H9 (cell line): Measurements from ENCODE around the gene DENND4B. TPM values are rescaled to one million over a fixed set of nuclear protein-coding genes. Genes with fewer than 3 reads are reported as not detected.

Experiments
- DNase-seq: peaks from one replicate; pipeline ENCODE4 v3.0.0-alpha.2; 2017
- H2AFZ ChIP-seq: one replicate; pipeline ENCODE4 v1.6.1; 2013; ENCODE audit warnings: mild to moderate bottlenecking, low read length, control low read depth, moderate library complexity
- H2AK5ac ChIP-seq: 2 replicates; pipeline ENCODE4 v1.6.1; 2013; ENCODE audit warnings: low read length, control low read depth, mixed read lengths; ENCODE audit not compliant: insufficient read length
- H2BK120ac ChIP-seq: one replicate; pipeline ENCODE4 v1.6.1; 2013; ENCODE audit warnings: low read depth, mild to moderate bottlenecking, low read length, control low read depth, inconsistent platforms; ENCODE audit not compliant: poor library complexity, severe bottlenecking
- H2BK12ac ChIP-seq: 2 replicates; pipeline ENCODE4 v1.6.1; 2013; ENCODE audit warnings: low read length, control low read depth, mixed read lengths, low read depth; ENCODE audit not compliant: insufficient read length
- H2BK15ac ChIP-seq: 2 replicates; pipeline ENCODE4 v1.6.1; 2013; ENCODE audit warnings: low read depth, low read length, control low read depth
- H2BK20ac ChIP-seq: one replicate; pipeline ENCODE4 v1.6.1; 2013; ENCODE audit warnings: low read depth, mild to moderate bottlenecking, low read length, control low read depth, inconsistent platforms; ENCODE audit not compliant: poor library complexity, severe bottlenecking
- H2BK5ac ChIP-seq: 2 replicates; pipeline ENCODE4 v1.6.1; 2013; ENCODE audit warnings: low read length, control low read depth, mixed read lengths; ENCODE audit not compliant: insufficient read length
- H3K14ac ChIP-seq: 2 replicates; pipeline ENCODE4 v1.6.1; 2013; ENCODE audit warnings: low read length, control low read depth; ENCODE audit not compliant: insufficient read depth
- H3K18ac ChIP-seq: 2 replicates; pipeline ENCODE4 v1.6.1; 2013; ENCODE audit warnings: low read depth, mild to moderate bottlenecking, mixed read lengths, low read length, control low read depth; ENCODE audit not compliant: insufficient read length
- H3K23ac ChIP-seq: 2 replicates; pipeline ENCODE4 v1.6.1; 2013; ENCODE audit warnings: low read length, control low read depth, mixed read lengths, low read depth; ENCODE audit not compliant: insufficient read length
- H3K23me2 ChIP-seq: 2 replicates; pipeline ENCODE4 v1.6.1; 2013; ENCODE audit warnings: low read depth, mild to moderate bottlenecking, mixed read lengths, low read length, control low read depth; ENCODE audit not compliant: insufficient read length, poor library complexity, severe bottlenecking
- H3K27ac ChIP-seq: 2 replicates; pipeline ENCODE4 v1.5.1; 2013; ENCODE audit warnings: low read length, control low read depth, mixed read lengths, low read depth; ENCODE audit not compliant: insufficient read length
- H3K27me3 ChIP-seq: 2 replicates; pipeline ENCODE4 v1.6.1; 2013; ENCODE audit warnings: low read length, control low read depth, inconsistent platforms; ENCODE audit not compliant: insufficient read depth
- H3K4ac ChIP-seq: 2 replicates; pipeline ENCODE4 v1.6.1; 2013; ENCODE audit warnings: low read depth, mild to moderate bottlenecking, control low read depth, inconsistent platforms, low read length, moderate library complexity
- H3K4me1 ChIP-seq: 2 replicates; pipeline ENCODE4 v1.6.1; 2013; ENCODE audit warnings: low read length, control low read depth, inconsistent platforms; ENCODE audit not compliant: insufficient read depth
- H3K4me2 ChIP-seq: 2 replicates; pipeline ENCODE4 v1.6.1; 2013; ENCODE audit warnings: low read length, control low read depth, mixed read lengths; ENCODE audit not compliant: insufficient read length, insufficient read depth
- H3K56ac ChIP-seq: 2 replicates; pipeline ENCODE4 v1.6.1; 2013; ENCODE audit warnings: low read depth, mild to moderate bottlenecking, mixed read lengths, low read length, control low read depth; ENCODE audit not compliant: insufficient read length
- H3K79me1 ChIP-seq: 2 replicates; pipeline ENCODE4 v1.6.1; 2013; ENCODE audit warnings: low read depth, mild to moderate bottlenecking, moderate library complexity, low read length, control low read depth, inconsistent platforms; ENCODE audit not compliant: insufficient read depth, poor library complexity, severe bottlenecking
- H3K79me2 ChIP-seq: 2 replicates; pipeline ENCODE4 v1.6.1; 2013; ENCODE audit warnings: low read length, control low read depth, inconsistent platforms; ENCODE audit not compliant: insufficient read depth
- H3K9ac ChIP-seq: 2 replicates; pipeline ENCODE4 v1.6.1; 2013; ENCODE audit warnings: low read length, control low read depth, mixed read lengths; ENCODE audit not compliant: insufficient read length; ENCODE audit errors: extremely low read depth
- H3K9me3 ChIP-seq: one replicate; pipeline ENCODE4 v1.6.1; 2013; ENCODE audit warnings: low read depth, low read length, inconsistent platforms; ENCODE audit not compliant: control insufficient read depth
- H3T11ph ChIP-seq: one replicate; pipeline ENCODE4 v1.6.1; 2013; ENCODE audit warnings: mild to moderate bottlenecking, low read length, control low read depth, inconsistent platforms
- H4K20me1 ChIP-seq: one replicate; pipeline ENCODE4 v1.6.1; 2013; ENCODE audit not compliant: control insufficient read depth, insufficient read length, insufficient read depth
- H4K5ac ChIP-seq: 2 replicates; pipeline ENCODE4 v1.6.1; 2013; ENCODE audit warnings: low read depth, mild to moderate bottlenecking, mixed read lengths, low read length, control low read depth; ENCODE audit not compliant: insufficient read length
- H4K8ac ChIP-seq: replicated peaks from 2 replicates; pipeline ENCODE4 v1.6.1; 2013; ENCODE audit warnings: low read length, control low read depth, mixed read lengths, low read depth; ENCODE audit not compliant: insufficient read length
- H4K91ac ChIP-seq: 2 replicates; pipeline ENCODE4 v1.6.1; 2013; ENCODE audit warnings: low read depth, mild to moderate bottlenecking, moderate library complexity, mixed read lengths, low read length, control low read depth; ENCODE audit not compliant: insufficient read length
- H3K27ac Mint-ChIP-seq, 3 experiments: 2 replicates in 2 of 3; 3 replicates in 1 of 3; pipeline ENCODE4 v1.8.0; 2020 to 2021; ENCODE audit warnings: mixed read lengths in 3 of 3, mild to moderate bottlenecking in 1 of 3, moderate library complexity in 1 of 3
- H3K27me3 Mint-ChIP-seq: 2 replicates; pipeline ENCODE4 v1.8.0; 2021; ENCODE audit warnings: low read depth, mild to moderate bottlenecking, moderate library complexity, mixed read lengths
- H3K36me3 Mint-ChIP-seq, 3 experiments: 2 replicates in 2 of 3; 3 replicates in 1 of 3; pipeline ENCODE4 v1.8.0; 2020 to 2021; ENCODE audit warnings: low read depth in 3 of 3, mixed read lengths in 3 of 3; ENCODE audit not compliant: insufficient read depth in 1 of 3
- H3K4me1 Mint-ChIP-seq, 2 experiments: 2 replicates each; pipeline ENCODE4 v1.8.0; 2020; ENCODE audit warnings: mixed read lengths in 2 of 2
- H3K4me3 Mint-ChIP-seq, 2 experiments: 2 replicates in 1 of 2; 3 replicates in 1 of 2; pipeline ENCODE4 v1.8.0; 2020 to 2021; ENCODE audit warnings: mild to moderate bottlenecking in 2 of 2, mixed read lengths in 2 of 2, moderate library complexity in 1 of 2
- H3K9me3 Mint-ChIP-seq, 2 experiments: 2 replicates in 1 of 2; 3 replicates in 1 of 2; pipeline ENCODE4 v1.8.0; 2020; ENCODE audit warnings: mild to moderate bottlenecking in 2 of 2, mixed read lengths in 2 of 2, moderate library complexity in 1 of 2
- WGBS: extraction: QIAGEN DNeasy Blood & Tissue Kit; methylation state at CpG from one replicate; pipeline ENCODE4 v1.1.7; 2013; ENCODE audit warnings: missing lambda C conversion rate, low lambda C conversion rate, mixed read lengths; ENCODE audit not compliant: insufficient read length; ENCODE audit errors: extremely low coverage; 5-methylcytosine and 5-hydroxymethylcytosine counted together
- total RNA-seq: library from RNA; stranded (reverse); gene quantifications from 2 replicates; pipeline ENCODE4 v1.2.1, GENCODE V29; 2021
- TF ChIP-seq, protein P1 (sequence below): fragments of 200-600 bp; sonication (generic); conservative IDR thresholded peaks from 3 replicates; pipeline ENCODE4 v1.8.0; 2021; ENCODE audit warnings: antibody characterized with exemption, mild to moderate bottlenecking

DENND4B gene
- total RNA-seq, 1 experiment from 2014 or later = 84.6 TPM

GRCh38 chr1:153888533-153888932 lies 58.0 kb downstream of the DENND4B start:
- Histone ChIP-seq H3K79me2 (no peaks in the 10 kb centered on the region; the same call in 1 of the 2 replicates), H3K14ac (no peak overlapping the region), H3K23me2 (no peaks in the 10 kb centered on the region), H4K20me1 (no peaks in the 10 kb centered on the region), H4K8ac (no peak overlapping the region), H3K56ac (no peak overlapping the region), H3K23ac (no peak overlapping the region), H3K27me3 (no peaks in the 10 kb centered on the region), H2BK12ac (no peak overlapping the region), H2BK15ac (no peak overlapping the region), H2BK5ac (no peak overlapping the region), H3K79me1 (no peaks in the 10 kb centered on the region), H3K18ac (no peak overlapping the region), H2BK120ac (no peak overlapping the region), H2AK5ac (no peak overlapping the region), H4K91ac (no peak overlapping the region), H3K9ac (no peak overlapping the region), H3K9me3 (no peaks in the 10 kb centered on the region), H2BK20ac (no peak overlapping the region), H3K27ac (no peak overlapping the region), H3K4me1 (no peaks in the 10 kb centered on the region), H4K5ac (no peak overlapping the region), H3T11ph (no peak overlapping the region), H3K4me2 (no peak overlapping the region), H3K4ac (no peak overlapping the region), H2AFZ (no peak overlapping the region)
- TF ChIP-seq, protein P1, sequence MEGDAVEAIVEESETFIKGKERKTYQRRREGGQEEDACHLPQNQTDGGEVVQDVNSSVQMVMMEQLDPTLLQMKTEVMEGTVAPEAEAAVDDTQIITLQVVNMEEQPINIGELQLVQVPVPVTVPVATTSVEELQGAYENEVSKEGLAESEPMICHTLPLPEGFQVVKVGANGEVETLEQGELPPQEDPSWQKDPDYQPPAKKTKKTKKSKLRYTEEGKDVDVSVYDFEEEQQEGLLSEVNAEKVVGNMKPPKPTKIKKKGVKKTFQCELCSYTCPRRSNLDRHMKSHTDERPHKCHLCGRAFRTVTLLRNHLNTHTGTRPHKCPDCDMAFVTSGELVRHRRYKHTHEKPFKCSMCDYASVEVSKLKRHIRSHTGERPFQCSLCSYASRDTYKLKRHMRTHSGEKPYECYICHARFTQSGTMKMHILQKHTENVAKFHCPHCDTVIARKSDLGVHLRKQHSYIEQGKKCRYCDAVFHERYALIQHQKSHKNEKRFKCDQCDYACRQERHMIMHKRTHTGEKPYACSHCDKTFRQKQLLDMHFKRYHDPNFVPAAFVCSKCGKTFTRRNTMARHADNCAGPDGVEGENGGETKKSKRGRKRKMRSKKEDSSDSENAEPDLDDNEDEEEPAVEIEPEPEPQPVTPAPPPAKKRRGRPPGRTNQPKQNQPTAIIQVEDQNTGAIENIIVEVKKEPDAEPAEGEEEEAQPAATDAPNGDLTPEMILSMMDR = no peak
- Mint-ChIP-seq H3K27me3 (no peaks in the 10 kb centered on the region), H3K9me3 (no peaks in the 10 kb centered on the region; a peak in 1 of 5 replicates), H3K4me1 (no peaks in the 10 kb centered on the region; a peak in 1 of 4 replicates), H3K4me3 (no peak overlapping the region), H3K36me3 (peaks cover 5 to 23% (median 18%) of the 10 kb centered on the region in 3 experiments; a peak in 6 of 7 replicates), H3K27ac (peak overlapping the region in 1 of 3 experiments; percentile 83; a peak in 2 of 7 replicates)
- WGBS = no CpG with 5 or more reads among the region's 3 CpGs
- DNase-seq = no peak
